Neural cell (in vitro differentiated cells): ENCODE results near the gene TAL1. TPM values are rescaled to one million over a fixed set of nuclear protein-coding genes. Genes with fewer than 3 reads are reported as not detected.

Source experiments
- H2AFZ ChIP-seq: fragments of 200-600, 300-800 bp; sonication (generic), shearing (Covaris generic); 2 replicates; pipeline ENCODE4 v1.6.0; 2014; ENCODE audit warnings: low read depth, mild to moderate bottlenecking, antibody characterized with exemption, low read length, moderate library complexity
- H3F3A ChIP-seq: fragments of 200-600 bp; shearing (Covaris generic); 2 replicates; pipeline ENCODE4 v1.6.1; 2016; ENCODE audit warnings: mild to moderate bottlenecking, moderate library complexity, mixed read lengths, antibody characterized with exemption, low read length; ENCODE audit not compliant: insufficient read depth, poor library complexity, severe bottlenecking
- H3K27ac ChIP-seq: fragments of 200-600, 300-800 bp; sonication (generic), shearing (Covaris generic); 2 replicates; pipeline ENCODE4 v1.5.1; 2014; ENCODE audit warnings: mild to moderate bottlenecking, low read length, moderate library complexity
- H3K27me3 ChIP-seq: fragments of 300-800, 200-600 bp; sonication (generic), shearing (Covaris generic); 2 replicates; pipeline ENCODE4 v1.6.0; 2014; ENCODE audit warnings: mild to moderate bottlenecking, low read depth, low read length, moderate library complexity; ENCODE audit not compliant: insufficient read depth
- H3K36me3 ChIP-seq: fragments of 300-800, 200-600 bp; sonication (generic), shearing (Covaris generic); 2 replicates; pipeline ENCODE4 v1.5.1; 2014; ENCODE audit warnings: mild to moderate bottlenecking, antibody characterized with exemption, low read length, moderate library complexity; ENCODE audit not compliant: insufficient read depth
- H3K4me2 ChIP-seq: fragments of 300-800, 200-600 bp; sonication (generic), shearing (Covaris generic); 2 replicates; pipeline ENCODE4 v1.6.0; 2014; ENCODE audit warnings: mild to moderate bottlenecking, low read length
- H3K4me3 ChIP-seq: fragments of 300-800, 200-600 bp; sonication (generic), shearing (Covaris generic); 2 replicates; pipeline ENCODE4 v1.5.1; 2014; ENCODE audit warnings: mild to moderate bottlenecking, low read length, moderate library complexity
- H3K79me2 ChIP-seq: fragments of 200-600 bp; shearing (Covaris generic); replicated peaks from 2 replicates; pipeline ENCODE4 v1.6.0; 2014; ENCODE audit warnings: mild to moderate bottlenecking, low read length, moderate library complexity; ENCODE audit not compliant: insufficient read depth
- H3K9ac ChIP-seq: fragments of 300-800, 200-600 bp; sonication (generic), shearing (Covaris generic); 2 replicates; pipeline ENCODE4 v1.6.1; 2016; ENCODE audit warnings: mild to moderate bottlenecking, low read length, mixed read lengths
- H3K9me2 ChIP-seq: fragments of 200-600 bp; shearing (Covaris generic); 2 replicates; pipeline ENCODE4 v1.6.1; 2016; ENCODE audit warnings: mild to moderate bottlenecking, low read length, mixed read lengths; ENCODE audit not compliant: insufficient read depth
- H3K9me3 ChIP-seq: fragments of 200-600, 300-800 bp; sonication (generic), shearing (Covaris generic); 2 replicates; pipeline ENCODE4 v1.6.1; 2016; ENCODE audit warnings: mild to moderate bottlenecking, mixed run types, low read length, moderate library complexity, mixed read lengths
- H4K20me1 ChIP-seq: fragments of 200-600 bp; shearing (Covaris generic); 2 replicates; pipeline ENCODE4 v1.6.1; 2016; ENCODE audit warnings: mild to moderate bottlenecking, mixed run types; ENCODE audit not compliant: insufficient read depth
- EP300 ChIP-seq: fragments of 450-650 bp; conservative IDR thresholded peaks from 2 replicates; pipeline ENCODE4 v1.6.1; 2014; ENCODE audit warnings: antibody characterized with exemption, mild to moderate bottlenecking, moderate library complexity; ENCODE audit not compliant: poor library complexity, severe bottlenecking
- EZH2 ChIP-seq: fragments of 200-600, 300-800 bp; shearing (Covaris generic), sonication (generic); IDR thresholded peaks from 2 replicates; pipeline ENCODE4 v1.6.1; 2014; ENCODE audit warnings: antibody characterized with exemption, low read length, borderline replicate concordance, mild to moderate bottlenecking; ENCODE audit not compliant: insufficient read depth, poor library complexity, severe bottlenecking
- MXI1 ChIP-seq: fragments of 450-650 bp; conservative IDR thresholded peaks from 2 replicates; pipeline ENCODE4 v1.6.1; 2014; ENCODE audit warnings: antibody characterized with exemption, mild to moderate bottlenecking; ENCODE audit not compliant: poor library complexity, severe bottlenecking
- POLR2AphosphoS5 ChIP-seq: IDR thresholded peaks from 2 replicates; pipeline ENCODE4 v1.6.1; 2012
- RAD21 ChIP-seq: fragments of 450-650 bp; conservative IDR thresholded peaks from 2 replicates; pipeline ENCODE4 v1.6.1; 2014; ENCODE audit warnings: antibody characterized with exemption, mild to moderate bottlenecking, moderate library complexity
- SMC3 ChIP-seq: fragments of 450-650 bp; conservative IDR thresholded peaks from 2 replicates; pipeline ENCODE4 v1.6.1; 2014; ENCODE audit warnings: antibody characterized with exemption, mild to moderate bottlenecking, moderate library complexity; ENCODE audit not compliant: poor library complexity
- TAF1 ChIP-seq: IDR thresholded peaks from 2 replicates; pipeline ENCODE4 v1.6.1; 2012; ENCODE audit warnings: low read depth
- polyA plus RNA-seq: library from polyadenylated mRNA; depleted of rRNA; stranded (reverse); fragments of >200 nt; gene quantifications from 2 replicates; pipeline ENCODE4 v1.2.3, GENCODE V29; 2014
- TF ChIP-seq, protein P1 (sequence below): fragments of 450-650 bp; IDR thresholded peaks from 2 replicates; pipeline ENCODE4 v1.5.1; 2014; ENCODE audit warnings: antibody characterized with exemption, mild to moderate bottlenecking, moderate library complexity; ENCODE audit not compliant: poor library complexity, severe bottlenecking
- TF ChIP-seq, protein P2 (sequence below): IDR thresholded peaks from 2 replicates; pipeline ENCODE4 v1.6.1; 2012; ENCODE audit warnings: borderline replicate concordance

The TAL1 gene
- polyA plus RNA-seq, 1 donor from 2014 or later, result not detected

GRCh38 chr1:47238935-47239592 lies 7.0 kb upstream of the TAL1 start:
- no peak overlapping the region for H3K27ac ChIP-seq
- no peaks in the 10 kb centered on the region for H3F3A ChIP-seq
- H4K20me1 ChIP-seq, result no peaks in the 10 kb centered on the region
- no peak overlapping the region for H2AFZ ChIP-seq
- no peak overlapping the region for H3K4me2 ChIP-seq
- H3K4me3 ChIP-seq, result no peak overlapping the region
- H3K9me3 ChIP-seq, result no peaks in the 10 kb centered on the region
- no peak for TF ChIP-seq SMC3
- TF ChIP-seq EZH2, result no peak
- TF ChIP-seq EP300, result no peak
- TF ChIP-seq RAD21, result no peak
- no peak for TF ChIP-seq TAF1
- no peaks in the 10 kb centered on the region for H3K9me2 ChIP-seq
- no peaks in the 10 kb centered on the region for H3K36me3 ChIP-seq
- H3K9ac ChIP-seq, result no peak overlapping the region
- no peaks in the 10 kb centered on the region for H3K79me2 ChIP-seq
- H3K27me3 ChIP-seq, result peaks cover 40% of the 10 kb centered on the region

DNA sequence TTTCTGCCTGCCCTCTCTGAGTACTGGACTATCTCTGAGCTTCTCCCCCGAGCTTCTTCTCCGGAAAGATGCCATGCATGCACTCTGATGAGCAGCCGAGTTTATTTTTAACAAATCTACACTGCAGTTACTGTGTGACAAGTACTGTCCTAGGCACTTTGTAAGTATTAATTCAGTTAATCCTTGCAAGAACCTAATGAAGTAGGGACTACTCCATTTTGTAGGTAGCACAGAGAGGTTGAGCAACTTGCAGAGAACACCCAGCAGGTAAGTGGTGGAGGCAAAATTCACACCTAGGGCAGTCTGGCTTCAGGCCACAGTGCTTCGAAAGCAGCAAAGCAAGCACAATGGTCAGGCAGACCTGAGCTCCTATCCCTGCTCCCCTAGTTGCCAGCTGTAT lies 3.8 kb upstream of the TAL1 start:
- Histone ChIP-seq H2AFZ (no peak overlapping the region), H3K27me3 (peaks cover 66% of the 10 kb centered on the region), H3K9me3 (no peaks in the 10 kb centered on the region), H3K79me2 (no peaks in the 10 kb centered on the region), H3K4me2 (no peak overlapping the region), H3K4me3 (no peak overlapping the region), H3K9ac (no peak overlapping the region), H4K20me1 (no peaks in the 10 kb centered on the region), H3F3A (no peaks in the 10 kb centered on the region), H3K9me2 (no peaks in the 10 kb centered on the region), H3K27ac (no peak overlapping the region), H3K36me3 (no peaks in the 10 kb centered on the region)
- TF ChIP-seq MXI1 (no peak), SMC3 (no peak), EZH2 (no peak), EP300 (no peak), TAF1 (no peak), POLR2AphosphoS5 (no peak), RAD21 (no peak)
- TF ChIP-seq, protein P1, sequence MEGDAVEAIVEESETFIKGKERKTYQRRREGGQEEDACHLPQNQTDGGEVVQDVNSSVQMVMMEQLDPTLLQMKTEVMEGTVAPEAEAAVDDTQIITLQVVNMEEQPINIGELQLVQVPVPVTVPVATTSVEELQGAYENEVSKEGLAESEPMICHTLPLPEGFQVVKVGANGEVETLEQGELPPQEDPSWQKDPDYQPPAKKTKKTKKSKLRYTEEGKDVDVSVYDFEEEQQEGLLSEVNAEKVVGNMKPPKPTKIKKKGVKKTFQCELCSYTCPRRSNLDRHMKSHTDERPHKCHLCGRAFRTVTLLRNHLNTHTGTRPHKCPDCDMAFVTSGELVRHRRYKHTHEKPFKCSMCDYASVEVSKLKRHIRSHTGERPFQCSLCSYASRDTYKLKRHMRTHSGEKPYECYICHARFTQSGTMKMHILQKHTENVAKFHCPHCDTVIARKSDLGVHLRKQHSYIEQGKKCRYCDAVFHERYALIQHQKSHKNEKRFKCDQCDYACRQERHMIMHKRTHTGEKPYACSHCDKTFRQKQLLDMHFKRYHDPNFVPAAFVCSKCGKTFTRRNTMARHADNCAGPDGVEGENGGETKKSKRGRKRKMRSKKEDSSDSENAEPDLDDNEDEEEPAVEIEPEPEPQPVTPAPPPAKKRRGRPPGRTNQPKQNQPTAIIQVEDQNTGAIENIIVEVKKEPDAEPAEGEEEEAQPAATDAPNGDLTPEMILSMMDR, result no peak
- TF ChIP-seq, protein P2, sequence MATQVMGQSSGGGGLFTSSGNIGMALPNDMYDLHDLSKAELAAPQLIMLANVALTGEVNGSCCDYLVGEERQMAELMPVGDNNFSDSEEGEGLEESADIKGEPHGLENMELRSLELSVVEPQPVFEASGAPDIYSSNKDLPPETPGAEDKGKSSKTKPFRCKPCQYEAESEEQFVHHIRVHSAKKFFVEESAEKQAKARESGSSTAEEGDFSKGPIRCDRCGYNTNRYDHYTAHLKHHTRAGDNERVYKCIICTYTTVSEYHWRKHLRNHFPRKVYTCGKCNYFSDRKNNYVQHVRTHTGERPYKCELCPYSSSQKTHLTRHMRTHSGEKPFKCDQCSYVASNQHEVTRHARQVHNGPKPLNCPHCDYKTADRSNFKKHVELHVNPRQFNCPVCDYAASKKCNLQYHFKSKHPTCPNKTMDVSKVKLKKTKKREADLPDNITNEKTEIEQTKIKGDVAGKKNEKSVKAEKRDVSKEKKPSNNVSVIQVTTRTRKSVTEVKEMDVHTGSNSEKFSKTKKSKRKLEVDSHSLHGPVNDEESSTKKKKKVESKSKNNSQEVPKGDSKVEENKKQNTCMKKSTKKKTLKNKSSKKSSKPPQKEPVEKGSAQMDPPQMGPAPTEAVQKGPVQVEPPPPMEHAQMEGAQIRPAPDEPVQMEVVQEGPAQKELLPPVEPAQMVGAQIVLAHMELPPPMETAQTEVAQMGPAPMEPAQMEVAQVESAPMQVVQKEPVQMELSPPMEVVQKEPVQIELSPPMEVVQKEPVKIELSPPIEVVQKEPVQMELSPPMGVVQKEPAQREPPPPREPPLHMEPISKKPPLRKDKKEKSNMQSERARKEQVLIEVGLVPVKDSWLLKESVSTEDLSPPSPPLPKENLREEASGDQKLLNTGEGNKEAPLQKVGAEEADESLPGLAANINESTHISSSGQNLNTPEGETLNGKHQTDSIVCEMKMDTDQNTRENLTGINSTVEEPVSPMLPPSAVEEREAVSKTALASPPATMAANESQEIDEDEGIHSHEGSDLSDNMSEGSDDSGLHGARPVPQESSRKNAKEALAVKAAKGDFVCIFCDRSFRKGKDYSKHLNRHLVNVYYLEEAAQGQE, result no peak
